Tibial nerve (tissue), 3 donors: ENCODE data around the gene CFAP47.

Source experiments
- POLR2A ChIP-seq, 2 donors: fragments of 450-650 bp; IDR thresholded peaks; one replicate each; pipeline ENCODE4 v1.6.1; 2017; ENCODE audit warnings: antibody characterized with exemption in 2 of 2, mild to moderate bottlenecking in 2 of 2, moderate library complexity in 2 of 2
- TF ChIP-seq, protein P1 (sequence below), 5 experiments: fragments of 200-600 bp in 3 of 5; fragments of 450-650 bp in 2 of 5; sonication (generic) in 3 of 5; IDR thresholded peaks; one replicate each; pipeline ENCODE4 v1.5.1; 2016 to 2019; ENCODE audit warnings: antibody characterized with exemption in 5 of 5, mild to moderate bottlenecking in 3 of 5, moderate library complexity in 2 of 5

DNA sequence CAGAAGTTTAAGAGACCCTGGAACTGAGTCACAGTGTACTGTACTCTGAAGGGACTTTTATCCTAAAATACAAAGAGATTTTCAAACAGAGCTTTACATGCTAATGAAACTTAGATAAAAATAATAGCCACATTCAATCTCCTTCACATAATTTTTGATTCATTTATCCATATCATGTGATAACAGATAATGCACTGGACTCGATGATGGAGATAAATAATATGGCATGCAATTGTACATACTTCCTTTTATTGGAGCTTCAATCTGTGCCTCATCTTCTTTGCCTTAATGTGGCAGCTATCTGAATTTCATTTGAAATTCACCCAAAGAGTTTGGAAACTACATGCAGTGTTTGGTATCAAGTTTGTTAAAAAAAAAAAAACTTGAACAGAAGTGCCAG, 390.6 kb downstream of the CFAP47 start:
- no peak for TF ChIP-seq POLR2A (IDR thresholded peaks at IDR 0.05)
- TF ChIP-seq, protein P1, sequence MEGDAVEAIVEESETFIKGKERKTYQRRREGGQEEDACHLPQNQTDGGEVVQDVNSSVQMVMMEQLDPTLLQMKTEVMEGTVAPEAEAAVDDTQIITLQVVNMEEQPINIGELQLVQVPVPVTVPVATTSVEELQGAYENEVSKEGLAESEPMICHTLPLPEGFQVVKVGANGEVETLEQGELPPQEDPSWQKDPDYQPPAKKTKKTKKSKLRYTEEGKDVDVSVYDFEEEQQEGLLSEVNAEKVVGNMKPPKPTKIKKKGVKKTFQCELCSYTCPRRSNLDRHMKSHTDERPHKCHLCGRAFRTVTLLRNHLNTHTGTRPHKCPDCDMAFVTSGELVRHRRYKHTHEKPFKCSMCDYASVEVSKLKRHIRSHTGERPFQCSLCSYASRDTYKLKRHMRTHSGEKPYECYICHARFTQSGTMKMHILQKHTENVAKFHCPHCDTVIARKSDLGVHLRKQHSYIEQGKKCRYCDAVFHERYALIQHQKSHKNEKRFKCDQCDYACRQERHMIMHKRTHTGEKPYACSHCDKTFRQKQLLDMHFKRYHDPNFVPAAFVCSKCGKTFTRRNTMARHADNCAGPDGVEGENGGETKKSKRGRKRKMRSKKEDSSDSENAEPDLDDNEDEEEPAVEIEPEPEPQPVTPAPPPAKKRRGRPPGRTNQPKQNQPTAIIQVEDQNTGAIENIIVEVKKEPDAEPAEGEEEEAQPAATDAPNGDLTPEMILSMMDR (IDR thresholded peaks at IDR 0.05), result no peak
